GM19397 (cell line): ENCODE measurements around the gene DENND6B.
A peak's percentile ranks its signal among the peaks of the same experiment; 100 is the strongest.

Source experiments
- ATAC-seq: cut with Tn5 transposase; IDR thresholded peaks from one replicate; pipeline ENCODE4 v1.9.1; 2021; ENCODE audit warnings: mild to moderate bottlenecking, moderate library complexity; ENCODE audit not compliant: unreplicated experiment

Gene DENND6B

DNA sequence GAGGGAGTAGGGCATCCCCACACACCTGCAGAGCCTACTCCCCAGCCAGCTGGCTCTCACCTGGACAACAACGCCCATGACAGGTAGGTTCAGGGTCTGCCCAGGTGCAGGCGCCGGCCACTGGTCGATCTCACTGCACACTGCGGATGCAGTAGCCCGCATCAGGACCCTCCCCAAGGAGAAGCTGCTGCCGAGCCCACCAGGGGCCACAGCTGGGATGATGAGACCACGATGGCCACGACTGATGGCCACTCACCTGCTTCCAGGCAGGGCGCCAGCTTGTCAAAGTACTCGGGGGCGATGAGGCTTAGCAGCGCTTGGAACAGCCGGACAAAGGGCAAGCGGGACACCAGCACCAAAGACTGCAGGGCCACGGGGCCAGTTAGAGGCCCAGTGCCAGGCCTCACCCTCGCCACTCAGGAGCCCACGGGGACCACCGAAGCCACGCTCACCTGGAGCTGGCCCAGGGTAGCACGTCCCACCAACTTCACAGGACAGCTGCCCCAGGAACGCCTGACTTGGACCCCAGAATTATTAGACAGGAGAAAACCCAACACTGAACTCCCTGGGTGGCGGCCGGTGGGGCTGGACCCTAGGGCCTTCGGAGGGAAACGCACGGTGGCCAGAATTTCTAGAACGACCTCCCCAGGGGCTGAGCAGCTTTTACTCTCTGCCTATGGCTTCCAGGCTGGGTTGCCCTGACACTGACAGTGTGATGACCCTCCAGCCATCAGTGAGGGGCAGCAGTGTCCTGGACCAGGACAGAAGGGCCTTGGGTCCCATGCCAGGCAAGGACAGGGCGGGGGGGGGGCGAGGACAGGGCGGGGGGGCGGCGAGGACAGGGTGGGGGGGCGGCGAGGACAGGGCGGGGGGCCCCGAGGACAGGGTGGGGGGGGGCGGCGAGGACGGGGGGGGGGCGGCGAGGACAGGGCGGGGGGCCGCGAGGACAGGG lies 10.4 kb downstream of the DENND6B start:
- ATAC-seq, result no peak

DNA sequence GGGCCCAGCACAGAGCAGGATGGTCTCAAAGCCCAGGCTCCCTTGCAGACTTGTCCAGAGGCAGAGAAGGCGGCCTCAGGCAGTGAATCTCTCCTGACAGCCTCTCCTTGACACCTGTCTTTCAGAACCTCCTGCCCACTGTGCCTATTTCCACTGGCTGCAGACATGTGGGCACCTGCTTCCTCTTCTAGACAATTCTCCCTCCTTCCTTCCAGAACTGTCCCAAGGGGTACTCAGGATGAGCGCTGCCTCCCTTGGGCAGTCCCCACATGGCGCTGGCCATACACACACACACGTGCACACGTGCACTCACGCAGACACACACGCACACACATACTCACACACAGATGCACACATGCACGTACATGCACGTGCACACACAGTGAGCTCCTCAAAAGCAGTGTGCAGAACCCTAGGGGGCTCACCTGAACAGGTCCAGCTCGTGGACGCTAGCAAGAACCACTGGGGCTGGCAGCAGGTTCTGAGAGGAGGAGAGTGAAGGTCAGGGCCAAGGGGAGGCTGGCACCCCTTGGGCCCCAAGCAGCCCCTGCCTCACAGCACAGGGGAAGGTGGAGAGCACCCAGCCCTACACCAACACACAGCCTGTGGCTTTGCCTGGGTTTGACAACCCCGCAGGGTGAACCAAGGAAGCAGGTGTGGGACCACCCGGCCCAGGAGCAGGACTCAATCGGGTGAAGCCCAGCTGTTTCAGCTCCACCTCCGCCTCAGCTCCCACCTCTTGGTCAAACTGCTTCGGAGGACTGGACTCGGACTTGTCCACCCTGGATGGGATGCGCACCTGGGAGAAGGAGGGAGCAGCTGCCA lies 11.3 kb downstream of the DENND6B start:
- ATAC-seq, result no peak

DNA sequence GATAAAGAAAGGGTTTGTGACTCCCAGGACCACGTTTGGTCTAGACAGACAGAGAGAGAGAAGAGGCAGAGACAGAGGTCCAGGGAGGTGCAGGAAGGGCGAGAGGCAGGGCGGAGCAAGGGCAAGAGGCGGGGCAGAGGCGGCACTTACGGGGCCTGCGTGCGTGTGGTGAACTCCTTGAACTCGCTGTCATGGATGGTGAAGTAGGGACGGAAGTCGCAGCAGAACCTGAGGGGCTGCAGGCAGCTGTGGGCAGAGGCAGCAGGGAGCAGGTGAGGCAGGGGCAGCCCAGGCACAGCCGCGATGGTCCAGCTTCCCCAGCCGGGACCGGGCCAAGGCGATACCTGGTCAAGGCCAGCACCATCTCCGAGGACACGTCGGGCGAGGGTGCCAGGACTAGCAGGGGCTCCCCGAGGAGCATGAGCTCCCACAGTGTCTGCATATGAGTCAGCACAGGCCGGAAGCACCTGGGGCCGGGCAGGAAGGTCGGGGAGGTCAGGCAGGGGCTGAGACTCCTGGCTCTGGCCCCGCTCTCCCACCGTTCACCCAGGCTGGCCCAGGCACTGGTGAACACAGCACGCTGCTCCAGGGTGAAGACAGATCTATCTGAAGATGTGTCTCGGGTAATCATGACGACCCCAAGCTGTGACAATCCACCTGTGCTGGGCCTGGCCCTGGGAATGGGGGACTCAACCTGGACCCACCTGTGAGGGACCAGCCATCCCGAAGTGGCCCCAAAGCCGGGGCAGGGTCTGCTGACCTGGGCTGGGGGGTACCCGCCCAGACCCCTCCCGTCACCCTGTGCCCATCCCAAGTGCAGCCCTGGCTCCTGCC lies 12.1 kb downstream of the DENND6B start:
- ATAC-seq, result peak; percentile 65

DNA sequence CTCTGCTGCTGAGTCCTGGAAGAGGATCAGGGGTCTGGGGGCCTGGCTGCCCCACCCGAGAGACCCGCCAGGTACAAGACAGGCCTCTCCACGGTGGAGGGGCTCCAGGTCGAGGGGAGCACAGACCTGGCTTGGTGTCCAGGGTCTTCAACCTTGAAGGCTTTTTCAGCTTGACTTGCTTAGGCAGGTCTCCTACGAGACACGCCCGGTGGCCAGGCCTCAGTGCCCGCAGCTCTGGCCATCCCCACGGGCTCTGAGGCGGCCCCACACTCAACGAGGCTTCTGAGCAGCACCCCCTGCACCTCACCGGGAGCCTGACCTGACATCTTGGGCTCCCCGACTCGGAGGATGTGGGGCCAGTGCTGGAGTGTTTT lies 12.7 kb downstream of the DENND6B start:
- ATAC-seq, result no peak

DNA sequence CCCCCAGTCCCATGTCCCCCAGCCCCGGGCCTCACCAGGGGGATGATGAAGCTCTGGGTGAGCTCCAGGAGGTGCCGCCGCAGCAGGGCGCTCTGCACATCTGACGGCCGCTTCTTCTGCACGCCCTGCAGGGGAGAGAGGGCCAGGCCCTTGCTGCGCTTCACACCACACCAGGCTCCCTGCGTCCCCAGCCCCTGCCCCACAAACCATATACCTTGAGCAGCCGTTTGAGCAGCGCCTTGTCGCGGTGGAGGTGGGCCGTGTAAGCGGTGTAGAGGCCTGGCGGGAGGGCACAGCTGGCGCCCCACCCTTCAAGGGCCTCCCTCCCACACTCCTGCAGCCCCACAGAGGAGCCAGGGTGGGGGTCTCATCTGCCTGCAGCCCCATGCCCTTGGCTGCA lies 13.2 kb downstream of the DENND6B start:
- ATAC-seq, result no peak

DNA sequence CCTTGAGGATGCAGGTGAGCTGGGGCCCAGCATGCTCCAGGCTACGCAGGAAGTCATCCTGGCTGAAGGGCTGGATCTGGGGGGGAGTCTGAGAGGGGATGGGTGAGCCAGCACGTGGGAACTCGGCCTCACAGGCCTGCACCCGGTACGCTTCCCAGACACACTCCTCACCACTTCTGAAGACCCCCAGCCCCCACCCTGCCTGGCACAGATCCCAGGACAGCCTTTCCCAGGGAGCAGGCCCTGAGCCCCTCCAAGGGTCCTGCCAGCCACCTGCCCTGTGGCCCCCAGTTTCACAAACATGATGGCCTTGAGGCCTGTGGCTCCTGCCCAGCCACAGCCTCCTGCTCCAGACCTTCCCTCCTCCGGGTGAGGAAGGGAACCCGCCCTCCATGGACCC lies 13.8 kb downstream of the DENND6B start:
- no peak for ATAC-seq

DNA sequence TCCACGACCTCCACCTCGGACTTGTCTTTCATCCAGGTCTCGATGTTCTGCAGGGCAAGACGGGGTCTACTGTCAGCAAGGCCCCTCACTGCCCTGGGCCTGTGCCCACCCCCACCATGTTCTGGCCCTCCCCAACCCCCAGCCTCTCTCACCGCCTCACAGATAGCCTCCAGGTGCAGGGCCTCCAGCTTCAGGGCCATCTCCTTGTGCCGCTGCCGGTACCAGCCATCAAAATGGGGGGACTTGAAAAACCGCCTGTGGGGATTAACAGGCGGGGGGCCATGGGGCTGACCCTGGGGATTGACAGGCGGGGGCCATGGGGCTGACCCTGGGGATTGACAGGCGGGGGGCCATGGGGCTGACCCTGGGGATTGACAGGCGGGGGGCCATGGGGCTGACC lies 14.4 kb downstream of the DENND6B start:
- no peak for ATAC-seq

DNA sequence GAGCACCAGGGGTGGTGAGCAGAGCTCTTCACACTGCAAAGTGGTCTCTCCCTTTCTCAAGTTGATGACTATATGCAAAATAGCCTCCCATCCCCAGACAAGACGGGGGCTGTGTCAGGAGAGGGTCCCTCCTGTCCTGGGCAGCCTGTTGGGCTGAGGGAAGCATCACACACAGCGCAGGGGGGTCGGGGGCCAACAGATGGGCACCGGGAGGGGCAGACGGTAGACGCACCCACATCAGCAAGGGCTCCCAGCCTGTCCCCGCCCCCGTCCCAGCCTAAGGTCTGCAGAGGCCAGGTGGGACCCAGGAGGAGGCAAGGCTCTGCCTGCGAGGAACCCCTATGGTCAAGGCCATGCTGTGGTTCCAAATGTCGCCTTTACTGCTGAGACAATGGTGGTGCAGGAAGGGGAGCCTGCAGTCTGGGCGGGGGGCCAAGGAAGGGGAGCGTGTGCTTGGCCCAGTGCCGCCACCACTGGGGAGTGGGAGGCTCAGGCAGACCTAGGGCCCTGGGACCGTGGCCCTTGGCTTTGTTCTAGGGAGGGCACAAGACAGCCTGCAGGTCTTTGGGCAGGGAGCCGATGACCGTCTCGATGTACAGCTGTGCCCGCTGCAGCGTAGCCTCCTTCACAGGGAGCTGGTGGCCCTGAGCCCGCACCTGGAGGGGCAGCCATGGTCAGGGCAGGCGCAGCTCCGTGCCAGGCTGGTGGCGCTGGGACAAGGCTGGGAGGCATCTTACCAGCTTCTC lies 15.0 kb downstream of the DENND6B start:
- no peak for ATAC-seq

DNA sequence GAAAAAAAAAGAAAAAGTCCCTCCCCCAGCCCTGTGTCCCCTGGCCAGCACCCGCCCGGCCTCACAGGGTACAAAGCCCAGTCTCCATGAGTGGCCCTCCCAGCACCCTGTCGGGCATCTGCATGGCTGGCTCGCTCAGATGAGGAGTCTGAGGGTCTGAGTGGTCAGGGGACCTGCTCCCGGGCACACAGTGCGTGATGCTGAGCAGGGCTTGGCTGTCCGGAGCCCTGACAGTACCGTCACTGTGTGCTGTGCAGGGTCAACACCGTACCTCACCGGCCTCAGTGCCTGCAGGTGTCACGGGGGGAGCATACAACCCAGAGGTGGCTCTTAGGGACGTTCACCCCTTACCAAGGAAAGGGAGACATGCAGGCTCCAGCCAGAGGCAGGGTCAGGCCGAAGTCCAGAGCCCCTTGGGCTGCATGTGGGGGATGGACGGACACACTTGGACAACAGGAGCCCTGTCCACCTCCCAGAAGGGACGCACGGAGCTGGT lies 15.8 kb downstream of the DENND6B start:
- no peak for ATAC-seq

DNA sequence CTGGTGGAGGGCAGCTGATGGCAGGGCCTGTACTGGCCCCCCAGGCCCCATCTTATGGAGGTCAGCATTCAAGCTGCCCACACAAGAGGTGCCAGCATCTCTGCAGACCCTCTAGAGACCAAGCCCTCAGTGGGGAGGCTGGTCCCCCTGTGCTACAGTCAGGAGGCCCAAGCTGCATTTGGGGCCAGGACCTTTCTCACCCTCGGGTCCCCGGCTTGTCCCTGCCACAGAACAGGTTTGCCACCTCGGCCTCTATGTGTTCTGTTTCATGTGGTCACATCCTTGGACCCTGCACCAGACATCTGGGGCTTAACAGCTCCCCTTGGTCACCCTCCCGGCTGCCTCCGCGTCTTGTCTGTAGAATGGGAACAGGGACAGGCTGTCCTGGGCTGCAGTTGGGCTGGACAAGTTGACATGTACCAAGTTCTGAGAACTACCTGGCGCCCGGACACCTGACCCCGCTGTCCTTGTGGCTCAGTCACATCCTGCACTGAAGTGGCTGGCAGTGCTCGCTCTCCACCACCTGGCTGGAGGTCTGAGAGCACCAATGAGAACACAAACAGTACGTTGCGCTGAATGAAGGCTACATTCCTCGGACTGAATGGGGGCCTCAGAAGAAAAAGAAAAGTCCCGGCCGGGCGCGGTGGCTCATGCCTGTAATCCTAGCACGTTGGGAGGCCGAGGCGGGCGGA lies 16.6 kb downstream of the DENND6B start:
- no peak for ATAC-seq

DNA sequence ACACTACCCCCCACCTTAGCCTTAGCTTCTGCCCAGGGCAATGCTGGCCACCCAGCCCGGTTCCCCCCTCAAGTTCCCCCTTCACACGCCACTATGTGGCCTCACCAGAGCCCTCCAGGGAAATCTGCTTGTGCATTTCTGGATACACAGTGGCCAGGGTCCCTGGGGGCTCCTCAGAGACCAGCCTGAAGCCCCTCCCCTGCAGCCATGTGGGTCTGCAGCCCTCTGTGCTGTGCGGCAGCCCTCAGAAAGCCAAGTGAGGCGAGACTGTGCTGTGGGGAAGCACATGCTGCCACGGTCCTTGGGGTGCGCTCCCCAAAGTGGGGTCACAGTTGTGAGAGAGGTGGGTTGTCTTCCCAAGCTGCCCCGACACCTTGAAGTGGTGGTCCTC lies 17.2 kb downstream of the DENND6B start:
- ATAC-seq, result no peak

DNA sequence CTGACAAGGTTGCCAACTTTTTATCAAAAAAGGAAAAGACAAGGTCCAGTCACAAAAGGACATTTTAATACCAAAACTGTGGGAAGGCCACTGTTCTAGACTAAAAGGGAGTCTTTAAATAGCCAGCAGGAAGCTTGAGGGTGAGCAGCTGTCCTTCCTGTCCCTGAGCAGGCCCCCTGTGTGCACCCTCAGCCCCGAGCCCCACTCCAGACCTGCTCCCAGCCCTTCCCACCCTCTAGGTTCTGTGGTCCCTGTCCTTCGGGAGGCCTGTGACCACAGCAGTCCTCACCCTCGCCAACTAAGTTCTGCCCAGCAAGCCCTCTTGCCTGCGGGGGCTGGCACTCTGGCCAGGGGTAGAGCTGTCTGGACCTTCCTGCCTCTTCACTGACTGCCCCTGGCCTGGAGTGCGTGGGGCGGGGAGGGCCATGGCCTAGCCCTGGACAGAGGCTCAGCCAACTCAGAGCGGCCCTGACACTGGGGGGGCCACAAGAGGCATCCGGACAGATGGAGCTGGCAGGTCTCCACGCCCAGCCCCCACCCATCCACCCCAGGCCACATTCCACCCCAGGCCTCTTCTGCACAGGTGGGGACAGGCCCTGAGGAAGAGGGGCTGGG lies 17.7 kb downstream of the DENND6B start:
- ATAC-seq, result no peak

DNA sequence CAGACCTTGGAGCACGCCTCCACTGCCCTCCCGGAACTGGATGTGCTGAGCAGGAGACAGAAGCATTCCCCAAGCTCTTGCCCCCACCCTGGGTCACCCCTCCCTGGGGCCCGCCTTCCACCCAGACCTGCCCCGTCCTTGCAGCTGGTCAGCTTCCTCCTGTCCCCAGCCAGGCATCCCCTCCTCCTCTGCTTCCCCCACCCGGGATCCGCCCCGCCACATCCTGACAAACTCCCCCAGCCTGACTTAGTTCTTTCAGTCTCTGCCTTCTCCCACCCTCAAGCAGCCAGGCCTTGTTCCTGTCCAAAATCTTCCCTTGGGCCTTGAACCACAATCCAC lies 18.2 kb downstream of the DENND6B start:
- ATAC-seq, result no peak

DNA sequence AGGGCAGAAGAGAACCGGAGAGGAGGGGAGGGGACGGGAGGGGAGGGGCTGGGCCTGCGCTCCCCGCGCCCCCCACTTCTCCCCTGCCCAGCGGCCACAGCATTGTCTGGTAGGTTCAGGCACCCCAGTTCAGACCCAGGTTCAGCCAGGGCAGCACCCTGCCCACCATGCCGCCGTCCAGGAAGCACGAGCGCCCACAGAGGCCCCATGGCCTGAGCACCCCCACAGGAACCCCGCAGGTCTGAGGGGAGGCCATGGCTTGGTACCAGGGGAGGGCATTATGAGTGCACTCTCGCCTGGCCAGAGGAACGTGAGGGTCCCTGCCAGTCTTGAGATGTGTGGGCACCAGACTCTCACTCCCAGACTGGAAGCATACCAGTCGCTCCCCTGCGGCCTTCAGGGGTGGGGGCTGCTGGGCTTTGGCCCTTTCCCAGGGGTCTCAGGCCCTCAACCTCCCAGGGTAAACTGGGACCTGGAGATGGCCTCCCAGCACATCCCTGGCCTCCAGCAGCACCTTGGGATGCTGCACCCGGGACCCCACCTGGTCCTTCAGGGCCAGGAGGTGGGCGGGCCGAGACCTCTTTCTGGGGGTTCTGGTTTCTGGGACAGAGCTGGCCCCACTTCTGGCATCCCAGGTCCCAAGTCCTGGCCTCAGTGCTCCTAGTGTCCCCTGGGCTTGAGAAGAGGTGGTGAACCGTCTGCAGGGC lies 18.8 kb downstream of the DENND6B start:
- no peak for ATAC-seq

DNA sequence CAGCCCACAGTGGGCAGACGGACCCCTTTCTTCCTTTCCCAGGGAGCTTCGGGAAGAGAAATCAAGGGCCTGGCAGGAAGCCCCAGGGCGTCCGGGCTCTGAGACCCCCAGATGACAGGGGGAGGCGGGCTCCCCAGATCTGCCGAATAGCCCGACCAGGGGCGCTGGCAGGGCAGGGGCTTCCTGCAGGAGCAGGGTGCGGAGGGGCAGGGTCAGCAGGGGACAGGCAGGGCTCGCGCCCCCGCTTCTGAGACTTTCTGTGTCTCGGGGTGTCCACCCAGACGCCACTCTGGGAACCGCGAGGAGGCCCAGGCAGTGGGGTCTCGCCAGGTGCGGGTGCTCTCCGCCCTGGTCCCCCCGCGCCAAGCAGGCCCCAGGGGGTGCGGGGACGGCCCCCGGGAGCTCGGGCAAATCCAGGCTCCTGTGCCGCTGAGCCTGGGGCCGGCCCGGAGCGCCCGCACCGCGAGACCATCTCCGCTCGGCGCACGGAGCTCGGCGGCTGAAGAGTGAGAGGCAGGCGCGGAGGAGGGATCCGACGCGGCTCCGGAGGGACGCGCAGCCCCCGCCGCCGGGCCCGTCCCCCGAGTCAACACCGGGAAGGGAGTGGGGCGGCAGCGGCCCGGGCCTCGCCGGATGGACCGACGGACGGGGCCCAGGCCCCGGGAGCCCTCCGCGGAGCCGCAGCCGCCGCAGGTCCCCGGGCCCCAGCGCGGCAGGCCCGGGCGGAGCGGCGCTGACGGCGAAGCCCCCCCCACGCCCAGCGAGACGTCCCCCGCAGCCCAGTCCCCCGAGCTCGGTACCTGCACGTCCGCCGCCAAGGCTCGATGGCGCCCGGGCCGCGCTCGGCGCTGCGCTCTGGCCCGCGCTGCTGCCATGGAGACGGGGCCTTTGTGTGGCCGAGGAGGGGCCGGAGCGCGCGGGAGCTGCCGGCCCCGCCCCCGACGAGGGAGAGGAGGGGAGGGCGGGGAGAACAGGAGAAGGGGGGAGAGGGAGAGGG lies 19.8 kb downstream of the DENND6B start, which contains the start of gene PLXNB2:
Gene PLXNB2, minus strand, starts transcription at position 894 of the 997 bp plus-strand sequence. CDS start 17,062 bp downstream, outside the sequence.
- no peak for ATAC-seq

DNA sequence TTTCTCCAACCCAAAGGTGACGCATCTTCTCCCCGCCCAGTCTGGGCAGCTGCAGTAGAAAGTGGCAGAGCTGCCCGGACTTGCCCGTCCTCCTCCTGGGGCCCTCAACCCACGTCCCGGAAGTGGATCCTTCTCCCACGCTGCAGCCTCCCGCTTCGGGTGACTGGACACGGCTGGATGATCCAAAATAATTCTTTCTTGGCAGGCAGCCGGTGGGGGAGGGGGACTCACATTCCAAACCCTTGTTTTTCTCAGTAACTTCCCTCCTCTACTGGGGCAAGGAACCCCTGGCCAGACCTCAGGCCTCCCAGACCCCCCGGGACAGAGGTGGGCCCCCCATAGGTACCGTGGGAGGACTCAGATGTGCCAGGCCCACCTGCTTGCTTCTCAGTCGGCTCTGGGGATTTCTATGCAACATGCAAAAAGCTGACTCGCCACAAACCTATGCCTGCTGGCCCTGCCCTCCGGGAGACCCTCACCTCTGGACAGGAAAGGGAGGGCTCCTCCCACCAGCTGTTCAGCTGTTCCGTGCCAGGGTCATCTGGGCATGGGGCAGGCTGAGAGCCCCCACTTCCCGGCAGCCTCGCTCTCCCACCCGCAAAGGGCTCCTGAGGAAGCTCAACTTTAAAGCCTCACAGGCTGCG lies 20.8 kb downstream of the DENND6B start:
- ATAC-seq, result no peak

DNA sequence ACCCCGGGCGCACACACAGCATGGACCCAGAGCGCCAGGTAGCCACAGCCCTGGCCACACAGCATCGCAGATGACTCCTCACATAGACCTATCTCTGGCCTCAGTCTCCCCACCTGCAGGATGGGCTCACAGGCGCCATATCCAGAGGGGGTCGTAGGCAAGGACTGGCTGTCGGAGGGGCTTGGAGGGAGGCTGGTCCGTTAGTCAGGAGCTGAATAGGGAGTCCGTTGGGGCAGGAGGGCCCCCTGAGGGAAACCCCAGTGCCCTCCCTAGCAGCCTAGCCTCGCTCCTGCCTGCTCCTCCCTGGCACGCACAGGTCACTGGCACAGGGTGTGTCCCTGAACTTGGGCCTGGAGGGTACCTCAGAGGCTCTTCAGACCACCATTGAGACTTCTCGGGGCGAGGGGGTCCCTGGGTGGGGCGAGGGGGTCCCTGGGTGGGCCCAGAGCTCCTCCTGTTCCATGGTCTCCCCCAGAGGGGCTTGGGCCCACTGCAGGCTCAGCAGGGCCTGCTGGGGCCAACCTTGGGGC lies 21.4 kb downstream of the DENND6B start:
- ATAC-seq, result no peak
